Measurements from ENCODE around the gene CYB5R2.

Gene CYB5R2

DNA sequence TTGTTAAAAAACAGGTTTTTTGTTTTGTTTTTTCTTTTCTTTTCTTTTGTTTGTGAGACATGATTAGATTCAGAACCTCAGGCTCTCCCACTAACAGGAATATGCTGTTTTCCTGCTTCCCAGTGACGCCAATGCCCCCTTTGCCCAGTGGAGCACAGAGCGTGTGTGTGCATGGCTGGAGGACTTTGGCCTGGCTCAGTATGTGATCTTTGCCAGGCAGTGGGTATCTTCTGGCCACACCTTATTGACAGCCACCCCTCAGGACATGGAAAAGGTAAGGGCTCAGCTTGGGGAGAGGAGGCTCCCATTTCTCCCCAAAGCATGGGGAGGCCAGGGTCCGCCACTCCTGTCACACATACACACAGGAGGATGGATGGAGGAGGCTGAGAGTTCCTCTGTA is 25.0 kb downstream of the CYB5R2 start:
- Mint-ChIP-seq H3K36me3 (ENCODE audit: low read depth) (peaks cover 65% of the 10 kb centered on the region), H3K27me3 (ENCODE audit: low read depth) (no peaks in the 10 kb centered on the region), H3K27ac (peak overlapping the region; percentile 37 to 48 (median 45)), H3K4me3 (no peak overlapping the region), H3K4me1 (no peaks in the 10 kb centered on the region), H3K9me3 (no peaks in the 10 kb centered on the region)
- TF ChIP-seq, protein P1, sequence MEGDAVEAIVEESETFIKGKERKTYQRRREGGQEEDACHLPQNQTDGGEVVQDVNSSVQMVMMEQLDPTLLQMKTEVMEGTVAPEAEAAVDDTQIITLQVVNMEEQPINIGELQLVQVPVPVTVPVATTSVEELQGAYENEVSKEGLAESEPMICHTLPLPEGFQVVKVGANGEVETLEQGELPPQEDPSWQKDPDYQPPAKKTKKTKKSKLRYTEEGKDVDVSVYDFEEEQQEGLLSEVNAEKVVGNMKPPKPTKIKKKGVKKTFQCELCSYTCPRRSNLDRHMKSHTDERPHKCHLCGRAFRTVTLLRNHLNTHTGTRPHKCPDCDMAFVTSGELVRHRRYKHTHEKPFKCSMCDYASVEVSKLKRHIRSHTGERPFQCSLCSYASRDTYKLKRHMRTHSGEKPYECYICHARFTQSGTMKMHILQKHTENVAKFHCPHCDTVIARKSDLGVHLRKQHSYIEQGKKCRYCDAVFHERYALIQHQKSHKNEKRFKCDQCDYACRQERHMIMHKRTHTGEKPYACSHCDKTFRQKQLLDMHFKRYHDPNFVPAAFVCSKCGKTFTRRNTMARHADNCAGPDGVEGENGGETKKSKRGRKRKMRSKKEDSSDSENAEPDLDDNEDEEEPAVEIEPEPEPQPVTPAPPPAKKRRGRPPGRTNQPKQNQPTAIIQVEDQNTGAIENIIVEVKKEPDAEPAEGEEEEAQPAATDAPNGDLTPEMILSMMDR (IDR thresholded peaks at IDR 0.05; ENCODE audit: unreplicated experiment in 3 of 3) = no peak

DNA sequence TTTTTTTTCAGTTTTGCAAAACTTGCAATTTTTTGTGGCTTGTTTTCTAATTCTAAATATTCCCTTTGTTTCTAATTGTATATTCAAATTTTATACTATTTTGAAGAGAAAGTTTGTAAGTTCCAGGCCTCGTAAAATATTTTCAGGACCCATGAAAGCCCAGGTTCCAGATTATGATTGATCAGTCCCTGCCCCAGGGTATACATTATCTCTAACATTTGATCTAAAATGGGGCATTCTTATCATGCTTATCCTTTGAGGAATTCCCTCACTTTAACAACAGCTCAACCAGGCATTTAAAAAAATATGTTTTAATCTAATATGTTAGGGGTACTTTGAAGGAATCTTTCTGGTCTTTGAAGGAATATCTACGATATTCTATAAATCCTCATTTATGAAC is 26.4 kb downstream of the CYB5R2 start:
- no peak overlapping the region for H3K4me3 Mint-ChIP-seq
- TF ChIP-seq, protein P1 (IDR thresholded peaks at IDR 0.05; ENCODE audit: unreplicated experiment in 3 of 3) = no peak
- no peaks in the 10 kb centered on the region for H3K4me1 Mint-ChIP-seq
- no peaks in the 10 kb centered on the region for H3K27me3 Mint-ChIP-seq (ENCODE audit: low read depth)
- no peak overlapping the region for H3K27ac Mint-ChIP-seq
- H3K36me3 Mint-ChIP-seq (ENCODE audit: low read depth) = peaks cover 62% of the 10 kb centered on the region
- H3K9me3 Mint-ChIP-seq = no peaks in the 10 kb centered on the region

DNA sequence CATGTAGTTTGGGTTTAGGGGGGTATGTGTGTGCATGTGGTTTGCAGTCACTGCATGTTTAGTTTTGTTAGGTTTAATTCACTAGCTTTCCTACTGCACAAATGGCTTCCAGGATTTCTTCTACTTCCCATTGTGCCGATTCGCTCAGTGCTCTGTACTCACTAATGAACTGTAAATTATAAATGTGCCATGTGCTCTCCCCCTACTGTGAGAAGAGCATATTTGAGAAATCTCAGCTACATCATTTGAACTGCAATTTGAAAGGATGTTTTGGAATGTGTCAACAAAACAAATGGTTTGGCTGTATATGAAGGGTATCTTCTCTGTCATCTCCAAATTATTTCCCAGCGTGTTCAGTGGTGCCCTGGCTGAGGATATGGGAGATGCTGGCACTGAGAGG is 28.1 kb downstream of the CYB5R2 start:
- Mint-ChIP-seq H3K27me3 (ENCODE audit: low read depth) (no peaks in the 10 kb centered on the region), H3K4me3 (no peak overlapping the region), H3K9me3 (no peaks in the 10 kb centered on the region), H3K27ac (peak overlapping the region in 1 of 3 experiments; percentile 30), H3K4me1 (no peaks in the 10 kb centered on the region), H3K36me3 (ENCODE audit: low read depth) (peaks cover 58% of the 10 kb centered on the region)
- TF ChIP-seq, protein P1 (IDR thresholded peaks at IDR 0.05; ENCODE audit: unreplicated experiment in 3 of 3) = no peak

DNA sequence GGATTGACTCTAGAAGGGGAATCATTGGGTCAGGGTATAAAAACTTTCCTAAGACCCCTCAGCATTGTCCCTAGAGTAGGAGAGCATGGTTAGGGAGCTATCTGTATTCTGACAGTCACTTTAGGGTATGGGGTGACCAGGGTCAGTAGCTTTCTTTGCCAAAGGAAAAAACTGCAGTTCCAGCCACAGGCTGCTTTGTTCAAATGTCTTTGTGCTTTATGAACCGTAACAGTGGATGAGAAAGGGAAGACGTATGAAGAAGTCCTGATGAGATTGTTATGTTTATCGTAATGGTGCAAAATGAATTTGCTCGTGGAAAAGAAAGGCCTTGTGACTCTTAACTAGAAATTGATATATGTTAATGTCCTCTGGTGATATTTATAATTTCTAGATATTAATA is 30.0 kb downstream of the CYB5R2 start:
- Mint-ChIP-seq H3K4me1 (peaks cover 7% of the 10 kb centered on the region), H3K4me3 (no peak overlapping the region), H3K9me3 (no peaks in the 10 kb centered on the region), H3K27me3 (ENCODE audit: low read depth) (no peaks in the 10 kb centered on the region), H3K27ac (peak overlapping the region in 1 of 3 experiments; percentile 54), H3K36me3 (ENCODE audit: low read depth) (peaks cover 43% of the 10 kb centered on the region)
- TF ChIP-seq, protein P1 (IDR thresholded peaks at IDR 0.05; ENCODE audit: unreplicated experiment in 3 of 3) = no peak

DNA sequence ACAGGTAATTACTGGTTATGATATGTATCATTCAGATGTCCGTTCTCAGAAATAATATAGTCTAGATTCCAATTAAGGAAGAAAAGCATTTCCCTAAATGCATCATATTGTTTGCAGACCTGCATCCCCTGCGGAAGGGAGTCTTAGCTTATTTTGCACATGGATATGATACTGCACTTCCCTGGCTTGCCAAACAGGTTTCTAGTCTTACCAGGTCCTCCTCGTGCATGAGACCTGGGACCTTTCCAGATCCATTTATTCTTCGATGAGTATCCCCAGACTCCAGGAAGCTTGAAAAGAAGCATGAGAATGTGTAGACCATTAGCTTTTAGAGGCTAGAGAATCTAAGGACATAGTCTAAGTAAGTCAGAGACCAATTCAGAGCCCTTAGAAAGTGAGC is 30.6 kb downstream of the CYB5R2 start:
- H3K9me3 Mint-ChIP-seq = no peaks in the 10 kb centered on the region
- H3K4me1 Mint-ChIP-seq = peaks cover 7% of the 10 kb centered on the region
- TF ChIP-seq, protein P1 (IDR thresholded peaks at IDR 0.05; ENCODE audit: unreplicated experiment in 3 of 3) = no peak
- H3K27me3 Mint-ChIP-seq (ENCODE audit: low read depth) = no peaks in the 10 kb centered on the region
- no peak overlapping the region for H3K4me3 Mint-ChIP-seq
- peaks cover 46% of the 10 kb centered on the region for H3K36me3 Mint-ChIP-seq (ENCODE audit: low read depth)
- H3K27ac Mint-ChIP-seq = no peak overlapping the region

DNA sequence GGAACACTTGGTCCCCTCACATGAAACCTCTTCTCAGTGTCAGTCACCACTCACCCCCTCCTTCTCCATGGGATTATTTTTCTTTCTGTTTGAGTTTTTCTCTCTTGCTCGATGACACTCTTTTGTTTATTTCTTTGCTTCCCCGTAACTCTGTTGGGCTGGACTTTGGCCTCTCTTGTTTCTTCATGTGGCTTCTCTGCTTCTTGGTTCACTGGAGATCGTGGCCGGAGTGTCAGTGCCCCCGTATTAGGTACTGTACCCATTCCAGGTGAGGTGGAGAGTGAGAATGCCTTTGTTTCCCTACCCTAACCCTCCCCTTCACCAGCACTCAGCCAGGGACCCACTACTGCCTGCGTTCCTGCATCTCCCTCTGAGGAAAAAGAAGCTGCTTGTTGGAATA is 32.5 kb downstream of the CYB5R2 start:
- Mint-ChIP-seq H3K4me3 (no peak overlapping the region), H3K4me1 (peaks cover 7% of the 10 kb centered on the region), H3K9me3 (no peaks in the 10 kb centered on the region), H3K27me3 (ENCODE audit: low read depth) (no peaks in the 10 kb centered on the region), H3K27ac (peak overlapping the region in 1 of 3 experiments; percentile 61), H3K36me3 (ENCODE audit: low read depth) (peaks cover 60% of the 10 kb centered on the region)
- TF ChIP-seq, protein P1 (IDR thresholded peaks at IDR 0.05; ENCODE audit: unreplicated experiment in 3 of 3) = no peak

Measured in nephron (organoid).